HepG2 (cell line): ENCODE data around the gene SYTL2. TPM values are rescaled to one million over a fixed set of nuclear protein-coding genes. Genes with fewer than 3 reads are reported as not detected.

Experiments
- CENPT ChIP-seq: sonication (generic); formaldehyde crosslinking; IDR thresholded peaks from 2 replicates; pipeline ENCODE4 v1.8.0; 2022; ENCODE audit warnings: low read depth, mild to moderate bottlenecking, moderate library complexity, missing genetic modification reagents
- HNRNPK ChIP-seq: fragments of 200-400 bp; formaldehyde crosslinking; IDR thresholded peaks from 2 replicates; pipeline ENCODE4 v1.6.1; 2018; ENCODE audit warnings: low read length, low read depth, moderate library complexity, mild to moderate bottlenecking; ENCODE audit not compliant: poor library complexity, severe bottlenecking
- JUN ChIP-seq: sonication (generic); formaldehyde crosslinking; IDR thresholded peaks from 2 replicates; pipeline ENCODE4 v1.4.0; 2020; ENCODE audit warnings: mild to moderate bottlenecking, missing genetic modification reagents
- PCBP1 ChIP-seq: fragments of 200-400 bp; formaldehyde crosslinking; IDR thresholded peaks from 2 replicates; pipeline ENCODE4 v1.6.1; 2017; ENCODE audit warnings: mild to moderate bottlenecking, low read depth, low read length, borderline replicate concordance
- POGZ ChIP-seq: sonication (generic); formaldehyde crosslinking; IDR thresholded peaks from 2 replicates; pipeline ENCODE4 v1.4.0; 2020; ENCODE audit warnings: mild to moderate bottlenecking, missing genetic modification reagents
- POLR2A ChIP-seq, 2 experiments: IDR thresholded peaks; 2 replicates each; pipeline ENCODE4 v1.6.1; 2011; ENCODE audit warnings: low read depth in 2 of 2, low read length in 2 of 2, mild to moderate bottlenecking in 1 of 2, moderate library complexity in 1 of 2; ENCODE audit not compliant: insufficient read depth in 1 of 2
- SRF ChIP-seq: IDR thresholded peaks from 2 replicates; pipeline ENCODE4 v1.6.1; 2011; ENCODE audit warnings: mild to moderate bottlenecking, low read depth, low read length, moderate library complexity
- ZNF121 ChIP-seq: sonication (generic); formaldehyde crosslinking; IDR thresholded peaks from 2 replicates; pipeline ENCODE4 v1.5.0; 2020; ENCODE audit warnings: mild to moderate bottlenecking, missing genetic modification reagents
- ZNF333 ChIP-seq: sonication (generic); formaldehyde crosslinking; IDR thresholded peaks from 2 replicates; pipeline ENCODE4 v1.4.0; 2020; ENCODE audit warnings: mild to moderate bottlenecking, missing genetic modification reagents, borderline replicate concordance
- ZNF615 ChIP-seq: sonication (generic); formaldehyde crosslinking; IDR thresholded peaks from 2 replicates; pipeline ENCODE4 v1.5.0; 2020; ENCODE audit warnings: mild to moderate bottlenecking, missing genetic modification reagents, borderline replicate concordance
- ZNF776 ChIP-seq: sonication (generic); formaldehyde crosslinking; IDR thresholded peaks from 2 replicates; pipeline ENCODE4 v1.4.0; 2020; ENCODE audit warnings: mild to moderate bottlenecking, missing genetic modification reagents
- ZSCAN25 ChIP-seq: sonication (generic); formaldehyde crosslinking; IDR thresholded peaks from 2 replicates; pipeline ENCODE4 v1.8.0; 2022; ENCODE audit warnings: mild to moderate bottlenecking, missing genetic modification reagents
- polyA plus RNA-seq, 8 experiments: library from polyadenylated mRNA; depleted of rRNA in 3 of 8; stranded (reverse) in 7 of 8; unstranded in 1 of 8; fragments of >200 nt; fragmentation: Illumina TruSeq in 4 of 8; extraction: Trizol in 4 of 8; gene quantifications; 2 replicates each; pipeline versions ENCODE4 v1.2.1 to v1.2.3, GENCODE V29; 2011 to 2016; ENCODE audit warnings: low read depth in 4 of 8, missing spikeins in 1 of 8, mixed read lengths in 1 of 8; ENCODE audit not compliant: insufficient read depth in 1 of 8
- total RNA-seq, 5 experiments: library from RNA; depleted of rRNA; stranded (reverse); fragments of >200 nt; fragmentation: Illumina TruSeq; extraction: Trizol; gene quantifications; 2 replicates each; pipeline ENCODE4 v1.2.3, GENCODE V29; 2016; ENCODE audit warnings: low read depth in 1 of 5
- TF ChIP-seq, protein P1 (sequence below): sonication (generic); formaldehyde crosslinking; conservative IDR thresholded peaks from 2 replicates; pipeline ENCODE4 v1.8.0; 2022; ENCODE audit warnings: low read depth, missing genetic modification reagents
- TF ChIP-seq, protein P2 (sequence below): sonication (generic); formaldehyde crosslinking; IDR thresholded peaks from 2 replicates; pipeline ENCODE4 v1.4.0; 2020; ENCODE audit warnings: missing genetic modification reagents
- TF ChIP-seq, protein P3 (sequence below): sonication (generic); formaldehyde crosslinking; IDR thresholded peaks from 2 replicates; pipeline ENCODE4 v1.5.0; 2020; ENCODE audit warnings: mild to moderate bottlenecking, missing genetic modification reagents, moderate library complexity
- TF ChIP-seq, protein P4 (sequence below): sonication (generic); formaldehyde crosslinking; IDR thresholded peaks from one replicate; pipeline ENCODE4 v1.5.1; 2020; ENCODE audit warnings: mild to moderate bottlenecking, missing genetic modification reagents; ENCODE audit errors: not compliant biosample characterization

The SYTL2 gene
- total and polyA plus RNA-seq, 2 of the 13 experiments (the other 11 are each of a cell fraction or from before 2014, with no cell fraction given): 0.77 to 0.90 TPM

DNA sequence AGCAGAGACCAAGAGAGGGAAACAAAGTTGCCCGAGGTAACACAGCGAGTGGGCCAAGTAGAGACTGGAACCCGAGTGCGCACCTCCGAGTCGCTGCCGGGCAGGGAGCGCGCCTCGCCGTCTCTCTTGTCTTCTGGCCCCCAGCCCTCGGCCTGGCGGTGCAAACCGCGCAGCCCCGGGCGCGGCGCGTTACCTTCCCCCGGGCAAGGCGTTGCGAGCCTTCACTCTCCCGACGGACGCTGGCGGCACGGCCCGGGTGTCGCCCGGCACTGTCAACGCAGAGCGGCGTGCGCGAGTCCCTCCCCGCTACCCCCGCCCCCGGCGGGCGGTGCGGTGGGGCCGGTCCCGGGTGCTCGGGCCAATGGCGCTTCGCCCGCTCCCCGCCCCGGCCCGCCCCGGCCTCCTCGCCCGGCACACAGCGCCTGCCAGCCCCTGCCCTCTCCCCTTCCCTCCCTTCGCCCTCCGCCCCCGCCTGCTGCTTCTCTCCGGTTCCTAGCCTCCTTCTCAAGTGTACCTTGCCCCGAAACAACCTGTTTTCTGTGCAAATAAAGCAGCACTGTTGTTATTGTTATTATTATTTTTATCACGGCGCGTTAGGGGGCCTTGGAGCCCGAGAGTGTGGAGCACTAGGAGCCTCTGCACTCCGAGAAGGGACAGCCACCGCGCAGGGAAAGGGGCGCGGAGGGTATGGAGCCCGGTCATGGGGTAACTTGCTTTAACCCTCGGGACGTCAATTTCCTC is at the start of gene SYTL2 (continued):
- TF ChIP-seq ZSCAN25 (CRISPR knock-in tag): peak; percentile 54; the same call in 1 of the 2 replicates
- TF ChIP-seq ZNF776: peak; percentile 72; the same call in 1 of the 2 replicates
- peak; percentile 65; the same call in 1 of the 2 replicates for TF ChIP-seq CENPT
- TF ChIP-seq HNRNPK: peak; percentile 62
- TF ChIP-seq SRF: no peak
- TF ChIP-seq, protein P1, sequence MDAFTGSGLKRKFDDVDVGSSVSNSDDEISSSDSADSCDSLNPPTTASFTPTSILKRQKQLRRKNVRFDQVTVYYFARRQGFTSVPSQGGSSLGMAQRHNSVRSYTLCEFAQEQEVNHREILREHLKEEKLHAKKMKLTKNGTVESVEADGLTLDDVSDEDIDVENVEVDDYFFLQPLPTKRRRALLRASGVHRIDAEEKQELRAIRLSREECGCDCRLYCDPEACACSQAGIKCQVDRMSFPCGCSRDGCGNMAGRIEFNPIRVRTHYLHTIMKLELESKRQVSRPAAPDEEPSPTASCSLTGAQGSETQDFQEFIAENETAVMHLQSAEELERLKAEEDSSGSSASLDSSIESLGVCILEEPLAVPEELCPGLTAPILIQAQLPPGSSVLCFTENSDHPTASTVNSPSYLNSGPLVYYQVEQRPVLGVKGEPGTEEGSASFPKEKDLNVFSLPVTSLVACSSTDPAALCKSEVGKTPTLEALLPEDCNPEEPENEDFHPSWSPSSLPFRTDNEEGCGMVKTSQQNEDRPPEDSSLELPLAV (CRISPR knock-in tag): no peak
- TF ChIP-seq PCBP1: no peak
- TF ChIP-seq, protein P2, sequence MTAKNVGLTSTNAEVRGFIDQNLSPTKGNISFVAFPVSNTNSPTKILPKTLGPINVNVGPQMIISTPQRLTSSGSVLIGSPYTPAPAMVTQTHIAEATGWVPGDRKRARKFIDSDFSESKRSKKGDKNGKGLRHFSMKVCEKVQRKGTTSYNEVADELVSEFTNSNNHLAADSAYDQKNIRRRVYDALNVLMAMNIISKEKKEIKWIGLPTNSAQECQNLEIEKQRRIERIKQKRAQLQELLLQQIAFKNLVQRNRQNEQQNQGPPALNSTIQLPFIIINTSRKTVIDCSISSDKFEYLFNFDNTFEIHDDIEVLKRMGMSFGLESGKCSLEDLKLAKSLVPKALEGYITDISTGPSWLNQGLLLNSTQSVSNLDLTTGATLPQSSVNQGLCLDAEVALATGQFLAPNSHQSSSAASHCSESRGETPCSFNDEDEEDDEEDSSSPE: peak; percentile 63; the same call in 1 of the 2 replicates
- TF ChIP-seq, protein P3, sequence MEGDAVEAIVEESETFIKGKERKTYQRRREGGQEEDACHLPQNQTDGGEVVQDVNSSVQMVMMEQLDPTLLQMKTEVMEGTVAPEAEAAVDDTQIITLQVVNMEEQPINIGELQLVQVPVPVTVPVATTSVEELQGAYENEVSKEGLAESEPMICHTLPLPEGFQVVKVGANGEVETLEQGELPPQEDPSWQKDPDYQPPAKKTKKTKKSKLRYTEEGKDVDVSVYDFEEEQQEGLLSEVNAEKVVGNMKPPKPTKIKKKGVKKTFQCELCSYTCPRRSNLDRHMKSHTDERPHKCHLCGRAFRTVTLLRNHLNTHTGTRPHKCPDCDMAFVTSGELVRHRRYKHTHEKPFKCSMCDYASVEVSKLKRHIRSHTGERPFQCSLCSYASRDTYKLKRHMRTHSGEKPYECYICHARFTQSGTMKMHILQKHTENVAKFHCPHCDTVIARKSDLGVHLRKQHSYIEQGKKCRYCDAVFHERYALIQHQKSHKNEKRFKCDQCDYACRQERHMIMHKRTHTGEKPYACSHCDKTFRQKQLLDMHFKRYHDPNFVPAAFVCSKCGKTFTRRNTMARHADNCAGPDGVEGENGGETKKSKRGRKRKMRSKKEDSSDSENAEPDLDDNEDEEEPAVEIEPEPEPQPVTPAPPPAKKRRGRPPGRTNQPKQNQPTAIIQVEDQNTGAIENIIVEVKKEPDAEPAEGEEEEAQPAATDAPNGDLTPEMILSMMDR (CRISPR knock-in tag): peak; percentile 41
- TF ChIP-seq ZNF121 (CRISPR knock-in tag): no peak
- no peak for TF ChIP-seq JUN
- no peak for TF ChIP-seq POLR2A (IDR thresholded peaks at IDR 0.05; ENCODE audit: insufficient read depth in 1 of 2, low read depth in 2 of 2, low read length in 2 of 2)
- TF ChIP-seq POGZ: peak; percentile 54; the same call in 1 of the 2 replicates
- TF ChIP-seq ZNF615 (CRISPR knock-in tag): no peak
- TF ChIP-seq ZNF333: 0 out of 2 replicates have a peak, but pooled peaks have one; percentile 67
- TF ChIP-seq, protein P4, sequence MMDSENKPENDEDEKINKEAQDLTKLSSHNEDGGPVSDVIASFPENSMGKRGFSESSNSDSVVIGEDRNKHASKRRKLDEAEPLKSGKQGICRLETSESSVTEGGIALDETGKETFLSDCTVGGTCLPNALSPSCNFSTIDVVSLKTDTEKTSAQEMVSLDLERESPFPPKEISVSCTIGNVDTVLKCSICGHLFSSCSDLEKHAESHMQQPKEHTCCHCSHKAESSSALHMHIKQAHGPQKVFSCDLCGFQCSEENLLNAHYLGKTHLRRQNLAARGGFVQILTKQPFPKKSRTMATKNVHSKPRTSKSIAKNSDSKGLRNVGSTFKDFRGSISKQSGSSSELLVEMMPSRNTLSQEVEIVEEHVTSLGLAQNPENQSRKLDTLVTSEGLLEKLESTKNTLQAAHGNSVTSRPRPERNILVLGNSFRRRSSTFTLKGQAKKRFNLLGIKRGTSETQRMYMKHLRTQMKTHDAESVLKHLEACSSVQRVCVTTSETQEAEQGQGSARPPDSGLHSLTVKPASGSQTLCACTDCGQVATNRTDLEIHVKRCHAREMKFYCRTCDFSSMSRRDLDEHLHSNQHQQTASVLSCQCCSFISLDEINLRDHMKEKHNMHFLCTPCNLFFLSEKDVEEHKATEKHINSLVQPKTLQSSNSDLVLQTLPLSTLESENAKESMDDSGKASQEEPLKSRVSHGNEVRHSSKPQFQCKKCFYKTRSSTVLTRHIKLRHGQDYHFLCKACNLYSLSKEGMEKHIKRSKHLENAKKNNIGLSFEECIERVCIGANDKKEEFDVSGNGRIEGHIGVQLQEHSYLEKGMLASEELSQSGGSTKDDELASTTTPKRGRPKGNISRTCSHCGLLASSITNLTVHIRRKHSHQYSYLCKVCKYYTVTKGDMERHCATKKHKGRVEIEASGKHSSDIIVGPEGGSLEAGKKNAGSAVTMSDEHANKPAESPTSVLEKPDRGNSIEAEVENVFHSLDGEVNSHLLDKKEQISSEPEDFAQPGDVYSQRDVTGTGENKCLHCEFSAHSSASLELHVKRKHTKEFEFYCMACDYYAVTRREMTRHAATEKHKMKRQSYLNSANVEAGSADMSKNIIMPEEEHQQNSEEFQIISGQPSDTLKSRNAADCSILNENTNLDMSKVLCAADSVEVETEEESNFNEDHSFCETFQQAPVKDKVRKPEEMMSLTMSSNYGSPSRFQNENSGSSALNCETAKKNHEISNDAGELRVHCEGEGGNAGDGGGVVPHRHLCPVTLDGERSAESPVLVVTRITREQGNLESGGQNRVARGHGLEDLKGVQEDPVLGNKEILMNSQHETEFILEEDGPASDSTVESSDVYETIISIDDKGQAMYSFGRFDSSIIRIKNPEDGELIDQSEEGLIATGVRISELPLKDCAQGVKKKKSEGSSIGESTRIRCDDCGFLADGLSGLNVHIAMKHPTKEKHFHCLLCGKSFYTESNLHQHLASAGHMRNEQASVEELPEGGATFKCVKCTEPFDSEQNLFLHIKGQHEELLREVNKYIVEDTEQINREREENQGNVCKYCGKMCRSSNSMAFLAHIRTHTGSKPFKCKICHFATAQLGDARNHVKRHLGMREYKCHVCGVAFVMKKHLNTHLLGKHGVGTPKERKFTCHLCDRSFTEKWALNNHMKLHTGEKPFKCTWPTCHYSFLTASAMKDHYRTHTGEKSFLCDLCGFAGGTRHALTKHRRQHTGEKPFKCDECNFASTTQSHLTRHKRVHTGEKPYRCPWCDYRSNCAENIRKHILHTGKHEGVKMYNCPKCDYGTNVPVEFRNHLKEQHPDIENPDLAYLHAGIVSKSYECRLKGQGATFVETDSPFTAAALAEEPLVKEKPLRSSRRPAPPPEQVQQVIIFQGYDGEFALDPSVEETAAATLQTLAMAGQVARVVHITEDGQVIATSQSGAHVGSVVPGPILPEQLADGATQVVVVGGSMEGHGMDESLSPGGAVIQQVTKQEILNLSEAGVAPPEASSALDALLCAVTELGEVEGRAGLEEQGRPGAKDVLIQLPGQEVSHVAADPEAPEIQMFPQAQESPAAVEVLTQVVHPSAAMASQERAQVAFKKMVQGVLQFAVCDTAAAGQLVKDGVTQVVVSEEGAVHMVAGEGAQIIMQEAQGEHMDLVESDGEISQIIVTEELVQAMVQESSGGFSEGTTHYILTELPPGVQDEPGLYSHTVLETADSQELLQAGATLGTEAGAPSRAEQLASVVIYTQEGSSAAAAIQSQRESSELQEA: peak; percentile 45
